Thyroid gland (tissue), 4 donors: Measurements from ENCODE around the gene DET1.
"Not testable (repeated sequence)": the region's sequence is repeated elsewhere in the genome, so short reads cannot be mapped to it uniquely, and the experiment has no call there.

Experiments used
- CTCF ChIP-seq, 6 experiments: fragments of 200-600 bp in 3 of 6; fragments of 450-650 bp in 3 of 6; sonication (generic) in 3 of 6; IDR thresholded peaks; one replicate each; pipeline ENCODE4 v1.5.1; 2016 to 2019; ENCODE audit warnings: antibody characterized with exemption in 6 of 6, mild to moderate bottlenecking in 2 of 6, inconsistent platforms in 1 of 6, moderate library complexity in 1 of 6
- POLR2A ChIP-seq, 2 donors: fragments of 450-650 bp; IDR thresholded peaks; one replicate each; pipeline ENCODE4 v1.6.1; 2017; ENCODE audit warnings: antibody characterized with exemption in 2 of 2, mild to moderate bottlenecking in 2 of 2, moderate library complexity in 1 of 2

GRCh38 chr15:88548009-88548408 lies 1.5 kb upstream of the DET1 start:
- not testable (repeated sequence) for TF ChIP-seq CTCF, POLR2A (IDR thresholded peaks at IDR 0.05)
